Measurements from ENCODE around the gene UBL3.
A peak's percentile ranks its signal among the peaks of the same experiment; 100 is the strongest.

Gene UBL3

GRCh38 chr13:29850213-29850898 lies at the start of gene UBL3 (continued):
- TF ChIP-seq BCL11A (tag by site-specific recombination; IDR thresholded peaks at IDR 0.05; ENCODE audit: low read depth), result no peak
- peak; percentile 50; the same call in 1 of the 2 replicates for TF ChIP-seq ZSCAN30 (tag by site-specific recombination; IDR thresholded peaks at IDR 0.05)
- TF ChIP-seq BCL11B (tag by site-specific recombination; IDR thresholded peaks at IDR 0.05; ENCODE audit: low read depth), result no peak
- TF ChIP-seq ZNF473 (tag by site-specific recombination; IDR thresholded peaks at IDR 0.05), result no peak
- peak; percentile 81 for TF ChIP-seq KLF9 (tag by site-specific recombination; IDR thresholded peaks at IDR 0.05; ENCODE audit: low read depth)
- TF ChIP-seq KLF7 (tag by site-specific recombination; IDR thresholded peaks at IDR 0.05; ENCODE audit: borderline replicate concordance), result no peak
- no peak for TF ChIP-seq ZNF558 (tag by site-specific recombination; IDR thresholded peaks at IDR 0.05)
- no peak for TF ChIP-seq OSR2 (tag by site-specific recombination; IDR thresholded peaks at IDR 0.05)
- no peak; the same call in 1 of the 2 replicates for TF ChIP-seq ZFP69B (tag by site-specific recombination; IDR thresholded peaks at IDR 0.05)
- TF ChIP-seq ZNF521 (tag by site-specific recombination; IDR thresholded peaks at IDR 0.05), result no peak
- 0 out of 2 replicates have a peak, but pooled peaks have one; percentile 37 for TF ChIP-seq YY2 (tag by site-specific recombination; IDR thresholded peaks at IDR 0.05)
- TF ChIP-seq ZNF645 (tag by site-specific recombination; IDR thresholded peaks at IDR 0.05), result no peak
- peak; percentile 91 for TF ChIP-seq ZNF341 (tag by site-specific recombination; IDR thresholded peaks at IDR 0.05; ENCODE audit: low read depth)
- TF ChIP-seq TRIM28 (IDR thresholded peaks at IDR 0.05; ENCODE audit: borderline replicate concordance, low read length), result no peak
- peak; percentile 92 for TF ChIP-seq PRDM10 (tag by site-specific recombination; IDR thresholded peaks at IDR 0.05)
- TF ChIP-seq WT1 (tag by site-specific recombination; IDR thresholded peaks at IDR 0.05), result no peak
- peak; percentile 61; the same call in 1 of the 2 replicates for TF ChIP-seq ZNF843 (tag by site-specific recombination; IDR thresholded peaks at IDR 0.05)
- TF ChIP-seq ZNF169 (tag by site-specific recombination; IDR thresholded peaks at IDR 0.05), result no peak
- TF ChIP-seq ZNF701 (tag by site-specific recombination; IDR thresholded peaks at IDR 0.05), result no peak
- no peak; the same call in 1 of the 2 replicates for TF ChIP-seq INSM2 (tag by site-specific recombination; IDR thresholded peaks at IDR 0.05)
- TF ChIP-seq PRDM6 (tag by site-specific recombination; IDR thresholded peaks at IDR 0.05), result no peak
- TF ChIP-seq ZBTB10 (tag by site-specific recombination; IDR thresholded peaks at IDR 0.05), result peak; percentile 91
- no peak for TF ChIP-seq ZNF362 (tag by site-specific recombination; IDR thresholded peaks at IDR 0.05)
- peak; percentile 70 for TF ChIP-seq YY1 (tag by site-specific recombination; IDR thresholded peaks at IDR 0.05)
- TF ChIP-seq ZNF311 (tag by site-specific recombination; IDR thresholded peaks at IDR 0.05; ENCODE audit: borderline replicate concordance), result no peak
- no peak for TF ChIP-seq ZNF248 (tag by site-specific recombination; IDR thresholded peaks at IDR 0.05)
- no peak for TF ChIP-seq ZNF174 (tag by site-specific recombination; IDR thresholded peaks at IDR 0.05)
- TF ChIP-seq ZNF621 (tag by site-specific recombination; IDR thresholded peaks at IDR 0.05), result no peak
- no peak for TF ChIP-seq ZNF585B (tag by site-specific recombination; IDR thresholded peaks at IDR 0.05)
